ENCODE measurements around the gene PMM1.

GRCh38 chr22:41535244-41535643 lies 54.4 kb downstream of the PMM1 start:
- TF ChIP-seq CTCF (IDR thresholded peaks at IDR 0.05) (no peak; the same call in 1 of the 2 replicates), JUND (IDR thresholded peaks at IDR 0.05) (no peak), TAF1 (IDR thresholded peaks at IDR 0.05; ENCODE audit: borderline replicate concordance, low read depth, low read length) (no peak), SIN3A (IDR thresholded peaks at IDR 0.05; ENCODE audit: borderline replicate concordance, low read depth, low read length) (no peak), POLR2AphosphoS5 (IDR thresholded peaks at IDR 0.05; ENCODE audit: low read depth, low read length) (no peak), GATA2 (CRISPR knock-in tag; IDR thresholded peaks at IDR 0.05) (no peak), MAX (IDR thresholded peaks at IDR 0.05; ENCODE audit: low read depth) (no peak), USF2 (IDR thresholded peaks at IDR 0.05; ENCODE audit: borderline replicate concordance, low read depth, low read length) (no peak), REST (IDR thresholded peaks at IDR 0.05; ENCODE audit: low read depth, low read length) (no peak), EP300 (IDR thresholded peaks at IDR 0.05; ENCODE audit: borderline replicate concordance in 1 of 2, low read depth in 1 of 2, low read length in 1 of 2) (no peak), ELF1 (IDR thresholded peaks at IDR 0.05) (no peak)

Measured in SK-N-SH (cell line).